Measurements from ENCODE around the gene HOXB4. TPM values are rescaled to one million over a fixed set of nuclear protein-coding genes. Genes with fewer than 3 reads are reported as not detected.

Gene HOXB4
- total RNA-seq, 1 experiment from 2014 or later = not detected

- no peak overlapping the region for H4K91ac ChIP-seq (ENCODE audit: insufficient read length, low read depth, low read length)
- no peaks in the 10 kb centered on the region for H4K20me1 ChIP-seq (ENCODE audit: control insufficient read depth, insufficient read depth, insufficient read length)
- H2BK120ac ChIP-seq (ENCODE audit: low read depth, low read length, poor library complexity, severe bottlenecking) = no peak overlapping the region
- no peaks in the 10 kb centered on the region for H3K9me3 ChIP-seq (ENCODE audit: control insufficient read depth, low read depth, low read length)
- no peaks in the 10 kb centered on the region for H3K79me1 ChIP-seq (ENCODE audit: insufficient read depth, low read depth, low read length, poor library complexity, severe bottlenecking)
- H2BK20ac ChIP-seq (ENCODE audit: low read depth, low read length, poor library complexity, severe bottlenecking) = no peak overlapping the region
- H3K56ac ChIP-seq (ENCODE audit: insufficient read length, low read depth, low read length) = no peak overlapping the region
- H3K9ac ChIP-seq (ENCODE audit: extremely low read depth, insufficient read length, low read length) = no peak overlapping the region
- no peak overlapping the region for H3K18ac ChIP-seq (ENCODE audit: insufficient read length, low read depth, low read length)
- H3K4me1 ChIP-seq (ENCODE audit: insufficient read depth, low read length) = no peaks in the 10 kb centered on the region
- no CpG with 5 or more reads among the region's 37 CpGs for WGBS (ENCODE audit: extremely low coverage, insufficient read length, low lambda C conversion rate)
- DNase-seq = peak; percentile 93
- H3K14ac ChIP-seq (ENCODE audit: insufficient read depth, low read length) = no peak overlapping the region
- H3K9me3 Mint-ChIP-seq = peaks cover 4 to 21% of the 10 kb centered on the region in 2 experiments; a peak in 2 of 5 replicates
- H3K4me1 Mint-ChIP-seq = peaks cover 8 to 37% of the 10 kb centered on the region in 2 experiments
- no peaks in the 10 kb centered on the region for H3K36me3 Mint-ChIP-seq (ENCODE audit: insufficient read depth in 1 of 3, low read depth in 3 of 3)
- H3K4me2 ChIP-seq (ENCODE audit: insufficient read depth, insufficient read length, low read length) = peak overlapping the region; percentile 33
- H4K5ac ChIP-seq (ENCODE audit: insufficient read length, low read depth, low read length) = no peak overlapping the region
- H2BK5ac ChIP-seq (ENCODE audit: insufficient read length, low read length) = no peak overlapping the region
- no peak overlapping the region for H3T11ph ChIP-seq (ENCODE audit: low read length)
- no peak overlapping the region for H2BK15ac ChIP-seq (ENCODE audit: low read depth, low read length)
- no peak overlapping the region for H2BK12ac ChIP-seq (ENCODE audit: insufficient read length, low read depth, low read length)
- H2AFZ ChIP-seq (ENCODE audit: low read length) = no peak overlapping the region
- H3K27me3 ChIP-seq (ENCODE audit: insufficient read depth, low read length) = peaks cover 99% of the 10 kb centered on the region
- no peak overlapping the region for H3K4ac ChIP-seq (ENCODE audit: low read depth, low read length)
- no peak overlapping the region for H4K8ac ChIP-seq (replicated peaks; ENCODE audit: insufficient read length, low read depth, low read length)
- no peak overlapping the region for H2AK5ac ChIP-seq (ENCODE audit: insufficient read length, low read length)
- peaks cover 100% of the 10 kb centered on the region for H3K27me3 Mint-ChIP-seq (ENCODE audit: low read depth)
- no peak overlapping the region for H3K27ac ChIP-seq (ENCODE audit: insufficient read length, low read depth, low read length)
- H3K23ac ChIP-seq (ENCODE audit: insufficient read length, low read depth, low read length) = no peak overlapping the region
- no peak overlapping the region for H3K27ac Mint-ChIP-seq
- H3K23me2 ChIP-seq (ENCODE audit: insufficient read length, low read depth, low read length, poor library complexity, severe bottlenecking) = no peaks in the 10 kb centered on the region
- H3K79me2 ChIP-seq (ENCODE audit: insufficient read depth, low read length) = no peaks in the 10 kb centered on the region
- TF ChIP-seq CTCF (conservative IDR thresholded peaks at IDR 0.05) = peak; percentile 93
- H3K4me3 Mint-ChIP-seq = peak overlapping the region in 1 of 2 experiments; percentile 31; a peak in 2 of 5 replicates
These were observed 15.8 kb upstream of the HOXB4 start for GRCh38 chr17:48593840-48594537.

Measured in H9 (cell line).